Endothelial cell (in vitro differentiated cells): ENCODE results near the gene ZNF202. TPM values are rescaled to one million over a fixed set of nuclear protein-coding genes. Genes with fewer than 3 reads are reported as not detected.
A peak's percentile ranks its signal among the peaks of the same experiment; 100 is the strongest.

Experiments used
- DNase-seq: peaks from one replicate; pipeline ENCODE4 v3.0.0; 2021; ENCODE audit warnings: low spot score
- H3K27ac Mint-ChIP-seq: one replicate; pipeline ENCODE4 v1.8.0; 2021; ENCODE audit warnings: mixed read lengths, inconsistent platforms; ENCODE audit not compliant: unreplicated experiment
- H3K27me3 Mint-ChIP-seq: one replicate; pipeline ENCODE4 v1.8.0; 2021; ENCODE audit warnings: mild to moderate bottlenecking, moderate library complexity, mixed read lengths, inconsistent platforms; ENCODE audit not compliant: unreplicated experiment
- H3K36me3 Mint-ChIP-seq: one replicate; pipeline ENCODE4 v1.8.0; 2021; ENCODE audit warnings: mild to moderate bottlenecking, low read depth, mixed read lengths, inconsistent platforms; ENCODE audit not compliant: unreplicated experiment
- H3K4me1 Mint-ChIP-seq: one replicate; pipeline ENCODE4 v1.8.0; 2021; ENCODE audit warnings: mild to moderate bottlenecking, mixed read lengths, inconsistent platforms; ENCODE audit not compliant: unreplicated experiment
- H3K4me3 Mint-ChIP-seq: one replicate; pipeline ENCODE4 v1.8.0; 2021; ENCODE audit warnings: mild to moderate bottlenecking, mixed read lengths, inconsistent platforms; ENCODE audit not compliant: unreplicated experiment
- H3K9me3 Mint-ChIP-seq: one replicate; pipeline ENCODE4 v1.8.0; 2021; ENCODE audit warnings: mixed read lengths, inconsistent platforms; ENCODE audit not compliant: unreplicated experiment
- CTCF ChIP-seq: fragments of 200-600 bp; sonication (generic); IDR thresholded peaks from one replicate; pipeline ENCODE4 v1.5.0; 2021; ENCODE audit warnings: antibody characterized with exemption; ENCODE audit not compliant: unreplicated experiment
- total RNA-seq: library from RNA; stranded (reverse); fragmentation: NEBNext Ultra II Directional; extraction: Animal tissue kit (Norgen Biotek cat#: 25700); gene quantifications from one replicate; pipeline ENCODE4 v1.2.1, GENCODE V29; 2021; ENCODE audit not compliant: unreplicated experiment

ZNF202 gene
- total RNA-seq, 1 donor from 2014 or later: 13.8 TPM

DNA sequence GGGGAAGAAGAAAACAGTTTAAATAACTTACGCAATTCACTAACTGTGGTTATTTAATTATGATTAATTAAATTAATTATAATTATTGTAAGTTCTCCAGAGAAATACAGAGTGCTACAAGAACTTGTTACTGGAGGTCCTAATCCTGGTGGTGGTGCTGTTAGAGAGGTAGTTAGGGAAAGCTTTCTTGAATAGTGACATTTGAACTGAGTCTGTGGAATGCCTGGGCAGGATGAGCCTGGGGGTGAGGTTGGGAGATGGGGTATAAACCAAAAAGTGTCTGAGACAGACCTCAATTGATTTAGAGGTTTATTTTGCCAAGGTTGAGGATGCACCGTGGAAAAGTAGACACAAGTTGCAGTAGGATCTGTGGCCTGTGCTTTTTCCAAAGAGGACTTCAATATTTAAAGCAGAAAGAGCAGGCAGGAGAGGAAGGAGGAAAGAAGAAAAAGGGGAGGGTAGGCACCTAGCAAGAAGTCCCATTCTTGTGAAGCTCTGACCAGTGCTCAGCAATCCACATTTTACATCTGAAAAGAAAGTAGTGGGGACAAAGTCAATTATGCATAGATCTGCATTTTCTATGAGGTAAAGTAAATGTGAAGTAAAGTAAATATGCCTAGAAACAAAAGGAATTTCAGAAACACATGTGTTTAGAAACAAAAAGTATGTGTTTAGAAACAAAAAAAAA lies 4.4 kb upstream of the ZNF202 start:
- H3K27me3 Mint-ChIP-seq: peaks cover 2% of the 10 kb centered on the region
- peaks cover 14% of the 10 kb centered on the region for H3K4me1 Mint-ChIP-seq
- no peaks in the 10 kb centered on the region for H3K9me3 Mint-ChIP-seq
- no peak for DNase-seq
- no peak overlapping the region for H3K4me3 Mint-ChIP-seq
- TF ChIP-seq CTCF: no peak
- no peaks in the 10 kb centered on the region for H3K36me3 Mint-ChIP-seq
- H3K27ac Mint-ChIP-seq: no peak overlapping the region

- no peak for DNase-seq
- Mint-ChIP-seq H3K27me3 (peaks cover 2% of the 10 kb centered on the region), H3K9me3 (no peaks in the 10 kb centered on the region), H3K27ac (peak overlapping the region; percentile 45), H3K4me3 (no peak overlapping the region), H3K4me1 (peaks cover 24% of the 10 kb centered on the region), H3K36me3 (peaks cover 13% of the 10 kb centered on the region)
- TF ChIP-seq CTCF: no peak
These were observed 1.3 kb upstream of the ZNF202 start for GRCh38 chr11:123742724-123743120.

- peaks cover 24% of the 10 kb centered on the region for H3K4me1 Mint-ChIP-seq
- H3K9me3 Mint-ChIP-seq: no peaks in the 10 kb centered on the region
- peak overlapping the region; percentile 94 for H3K4me3 Mint-ChIP-seq
- H3K27me3 Mint-ChIP-seq: peaks cover 2% of the 10 kb centered on the region
- peaks cover 18% of the 10 kb centered on the region for H3K36me3 Mint-ChIP-seq
- DNase-seq: peak; percentile 9
- H3K27ac Mint-ChIP-seq: peak overlapping the region; percentile 74
- TF ChIP-seq CTCF: no peak
These were observed 717 bp upstream of the ZNF202 start for GRCh38 chr11:123742031-123742723.

DNA sequence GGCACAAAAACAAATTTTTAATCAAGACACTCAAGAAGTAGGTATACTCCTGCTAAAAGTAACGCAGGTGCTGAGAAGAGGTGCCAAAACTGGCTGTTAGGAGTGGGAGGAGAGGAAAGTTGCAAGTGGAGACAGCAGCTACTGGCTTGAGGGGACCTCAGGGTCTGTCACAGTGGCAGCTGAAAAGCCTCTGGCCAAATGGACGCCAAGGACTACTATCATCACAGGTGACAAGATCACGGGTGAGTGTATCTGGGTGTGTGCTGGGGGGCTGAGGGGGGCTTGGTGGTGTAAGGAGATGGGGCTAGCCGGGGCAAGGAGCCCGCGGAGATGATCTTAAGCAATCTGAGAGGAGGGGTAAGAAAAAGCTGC lies 687 bp downstream of the ZNF202 start:
- H3K9me3 Mint-ChIP-seq: no peaks in the 10 kb centered on the region

More for the DNA sequence above, 687 bp downstream of the ZNF202 start:
- Mint-ChIP-seq H3K36me3 (peaks cover 26% of the 10 kb centered on the region), H3K4me1 (peaks cover 22% of the 10 kb centered on the region), H3K27ac (peak overlapping the region; percentile 96), H3K27me3 (peaks cover 2% of the 10 kb centered on the region), H3K4me3 (peak overlapping the region; percentile 99)
- DNase-seq: no peak
- TF ChIP-seq CTCF: no peak
